GM12878 (cell line): ENCODE measurements around the gene USP5. TPM values are rescaled to one million over a fixed set of nuclear protein-coding genes. Genes with fewer than 3 reads are reported as not detected.

Source experiments
- ATAC-seq: fragments of 200-7000 bp; cut with Tn5 transposase; 3 replicates; pipeline ENCODE4 v1.9.1; 2020; ENCODE audit warnings: mild to moderate bottlenecking, moderate library complexity
- BruUV-seq: library from RNA; stranded (reverse); fragments of 400-500 nt; replicated peaks from 2 replicates; lab custom pipeline; 2021; lab: Mats Ljungman, UMichigan
- CTCF ChIA-PET: fragments of 300-600 bp; sonication (Branson Sonifier 250); formaldehyde crosslinking; extraction: SDS; loops from one replicate; lab custom pipeline; 2021; ENCODE audit warnings: inconsistent platforms; lab: Yijun Ruan, JAX
- POLR2A ChIA-PET: fragments of 350-600 bp; formaldehyde crosslinking; extraction: SDS; loops from one replicate; lab custom pipeline; 2021; ENCODE audit warnings: inconsistent platforms; lab: Charles Lee
- RAD21 ChIA-PET: fragments of 300-600 bp; sonication (Branson Sonifier 250); formaldehyde crosslinking; loops from one replicate; lab custom pipeline; 2023; ENCODE audit warnings: antibody characterized with exemption; ENCODE audit not compliant: unreplicated experiment; lab: Charles Lee
- SMC1A ChIA-PET: fragments of 300-600 bp; sonication (Branson Sonifier 250); formaldehyde crosslinking; loops from one replicate; lab custom pipeline; 2023; ENCODE audit not compliant: unreplicated experiment, uncharacterized antibody; lab: Charles Lee
- DNase-seq: peaks from one replicate; pipeline ENCODE4 v3.0.0-alpha.2; 2011; ENCODE audit warnings: low read depth, low spot score
- FAIRE-seq: peaks from 3 replicates; lab custom pipeline; 2011; peaks lifted over from hg19 to GRCh38; lab: Jason Lieb, UNC
- H2AFZ ChIP-seq: 2 replicates; pipeline ENCODE4 v1.6.0; 2011; ENCODE audit warnings: low read depth, low read length, control low read depth; ENCODE audit not compliant: control insufficient read depth
- H3K27ac ChIP-seq: 2 replicates; pipeline ENCODE4 v1.5.1; 2011; ENCODE audit warnings: control low read depth; ENCODE audit not compliant: control insufficient read depth, insufficient read depth
- H3K27me3 ChIP-seq, 2 experiments: replicated peaks in 1 of 2; 2 replicates each; pipeline versions ENCODE4 v1.6.0 to v1.6.1; 2011; ENCODE audit warnings: low read length in 1 of 2; ENCODE audit not compliant: control insufficient read depth in 2 of 2, insufficient read depth in 2 of 2
- H3K36me3 ChIP-seq, 2 experiments: 2 replicates each; pipeline ENCODE4 v1.5.1; 2011; ENCODE audit warnings: low read length in 1 of 2; ENCODE audit not compliant: control insufficient read depth in 2 of 2, insufficient read depth in 2 of 2
- H3K4me1 ChIP-seq: 2 replicates; pipeline ENCODE4 v1.6.1; 2011; ENCODE audit warnings: mild to moderate bottlenecking, low read length, moderate library complexity, mixed read lengths; ENCODE audit not compliant: control insufficient read depth, insufficient read depth
- H3K4me2 ChIP-seq: 2 replicates; pipeline ENCODE4 v1.6.0; 2011; ENCODE audit warnings: control low read depth; ENCODE audit not compliant: control insufficient read depth, insufficient read depth
- H3K4me3 ChIP-seq: fragments of 200-600 bp; sonication (generic); 2 replicates; pipeline ENCODE4 v1.5.1; 2016
- H3K79me2 ChIP-seq: 2 replicates; pipeline ENCODE4 v1.6.0; 2011; ENCODE audit warnings: low read length; ENCODE audit not compliant: control insufficient read depth, insufficient read depth
- H3K9ac ChIP-seq: 2 replicates; pipeline ENCODE4 v1.8.0; 2011; ENCODE audit warnings: low read length, control low read depth, mixed read lengths; ENCODE audit not compliant: control insufficient read depth, insufficient read depth
- H3K9me3 ChIP-seq: replicated peaks from 3 replicates; pipeline ENCODE4 v1.5.1; 2011; ENCODE audit warnings: mild to moderate bottlenecking, low read length; ENCODE audit not compliant: control insufficient read depth, insufficient read depth
- H4K20me1 ChIP-seq: 2 replicates; pipeline ENCODE4 v1.6.0; 2011; ENCODE audit not compliant: control insufficient read depth, insufficient read depth
- LARP7 ChIP-seq: fragments of 450-650 bp; IDR thresholded peaks from 2 replicates; pipeline ENCODE4 v1.6.1; 2017; ENCODE audit warnings: mild to moderate bottlenecking
- POLR2A ChIP-seq: IDR thresholded peaks from 2 replicates; pipeline ENCODE4 v1.6.1; 2011; ENCODE audit warnings: low read depth, mild to moderate bottlenecking, low read length
- RFX5 ChIP-seq: IDR thresholded peaks from 2 replicates; pipeline ENCODE4 v1.6.1; 2011; ENCODE audit warnings: low read depth, low read length, improper control_type of control experiment
- WGBS: methylation state at CpG from one replicate; pipeline ENCODE4 v1.1.6; 2016; ENCODE audit warnings: low lambda C conversion rate; ENCODE audit not compliant: insufficient replicate concordance, insufficient coverage; ENCODE audit errors: missing lambda C conversion rate; 5-methylcytosine and 5-hydroxymethylcytosine counted together
- in situ Hi-C: fragments of 300-500 bp; cut with MboI; formaldehyde crosslinking; loops from 9 replicates; pipeline ENCODE4 v1.14.3; 2018; ENCODE audit warnings: mixed read lengths
- intact Hi-C: fragments of 100-400 bp; cut with micrococcal nuclease; formaldehyde crosslinking; loops from one replicate; pipeline ENCODE4 v1.14.2; 2022; ENCODE audit not compliant: unreplicated experiment
- polyA plus RNA-seq, 11 experiments: library from polyadenylated mRNA; depleted of rRNA in 4 of 11; unstranded in 6 of 11; stranded (reverse) in 5 of 11; fragments of >200 nt; fragmentation: Nextera tagmentation in 4 of 11; fragmentation: Illumina TruSeq in 1 of 11; extraction: Ambion mirVana in 4 of 11; extraction: Trizol in 1 of 11; gene quantifications; 1 replicate in 1 of 11; 2 replicates in 10 of 11; pipeline versions ENCODE4 v1.2.1 to v1.2.3, GENCODE V29; 2011 to 2016; ENCODE audit warnings: inconsistent platforms in 2 of 11, missing spikeins in 2 of 11, low read depth in 1 of 11
- total RNA-seq, 4 experiments: library from RNA; depleted of rRNA in 3 of 4; stranded (reverse); fragments of >200 nt in 3 of 4; fragmentation: Illumina TruSeq in 1 of 4; extraction: Trizol in 1 of 4; gene quantifications; 2 replicates each; pipeline versions ENCODE4 v1.2.1 to v1.2.3, GENCODE V29; 2013 to 2021

USP5 gene
- total and polyA plus RNA-seq, 10 of the 15 experiments (the other 5 are each of a cell fraction or from before 2014, with no cell fraction given): 2.5 to 124 (median 74.6) TPM

DNA sequence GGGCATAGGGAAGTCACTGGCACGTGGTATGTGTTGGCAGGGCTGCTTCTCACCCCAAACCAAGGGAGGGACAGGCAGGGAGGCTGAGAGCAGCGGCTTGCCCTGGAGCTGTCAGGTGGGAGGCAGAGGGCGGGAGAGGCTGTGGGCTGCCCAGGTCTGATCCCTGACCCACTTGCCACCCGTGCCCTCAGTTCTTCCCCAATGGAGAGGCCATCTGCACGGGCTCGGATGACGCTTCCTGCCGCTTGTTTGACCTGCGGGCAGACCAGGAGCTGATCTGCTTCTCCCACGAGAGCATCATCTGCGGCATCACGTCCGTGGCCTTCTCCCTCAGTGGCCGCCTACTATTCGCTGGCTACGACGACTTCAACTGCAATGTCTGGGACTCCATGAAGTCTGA, 6.6 kb upstream of the USP5 start:
- ChIA-PET RAD21 (interaction anchor here (1.0 kb wide), 1 partner anchor 46 kb away, joined by 3 read pairs; no protein-coding TSS in a partner anchor), SMC1A (interaction anchor here (0.6 kb wide), 1 partner anchor 188 kb away, joined by 3 read pairs; no protein-coding TSS in a partner anchor), CTCF (interaction anchor here (1.4 to 3.0 kb wide), 2 partner anchors 10 to 25 kb away, joined by 4 to 16 read pairs; no protein-coding TSS in a partner anchor), POLR2A (interaction anchor here (0.6 kb wide), 1 partner anchor 11 kb away, joined by 3 read pairs; no protein-coding TSS in a partner anchor)
- DNase-seq: no peak
- in situ Hi-C loops (no loop called here), intact Hi-C loops (no loop called here)
- H3K4me2 ChIP-seq: no peak overlapping the region
- no peak overlapping the region for H2AFZ ChIP-seq
- H3K27me3 ChIP-seq: no peaks in the 10 kb centered on the region
- whole genome bisulfite sequencing: 94% methylated on average over 17 of the region's 17 CpGs
- peaks cover 0 to 11% of the 10 kb centered on the region in 2 experiments; a peak in 3 of 4 replicates for H3K36me3 ChIP-seq
- H4K20me1 ChIP-seq: no peaks in the 10 kb centered on the region
- no TSS peak for BruUV-seq
- H3K27ac ChIP-seq: no peak overlapping the region
- no peaks in the 10 kb centered on the region for H3K9me3 ChIP-seq
- peaks cover 16% of the 10 kb centered on the region for H3K79me2 ChIP-seq
- no peak for FAIRE-seq
- ATAC-seq: no peak
- no peak for TF ChIP-seq LARP7
- peak; percentile 40; the same call in 1 of the 2 replicates for TF ChIP-seq POLR2A
- H3K9ac ChIP-seq: no peak overlapping the region
- peaks cover 19% of the 10 kb centered on the region for H3K4me1 ChIP-seq
- no peak overlapping the region for H3K4me3 ChIP-seq

DNA sequence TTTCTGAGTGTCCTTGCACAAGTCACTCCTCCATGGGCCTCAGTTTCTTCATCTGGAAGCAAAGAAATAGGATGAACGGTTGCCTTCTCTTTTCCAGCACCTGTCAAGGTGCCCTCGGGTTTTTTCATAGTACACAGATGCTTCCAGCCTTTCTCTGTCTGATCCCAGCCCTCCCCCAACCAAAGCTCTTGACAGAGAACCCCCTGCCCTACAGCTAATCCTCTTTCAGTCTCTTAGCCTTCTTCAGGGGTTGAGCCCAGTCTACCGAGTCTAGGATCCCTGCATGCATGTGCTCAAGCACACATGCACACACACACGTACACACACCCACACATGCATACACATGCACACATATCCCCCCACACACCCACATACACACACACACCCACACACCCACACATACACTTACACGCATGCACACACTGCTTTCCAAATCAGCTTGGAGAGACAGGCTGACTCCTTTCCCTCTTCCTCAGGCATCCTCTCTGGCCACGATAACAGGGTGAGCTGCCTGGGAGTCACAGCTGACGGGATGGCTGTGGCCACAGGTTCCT, 5.6 kb upstream of the USP5 start:
- Histone ChIP-seq H3K9me3 (no peaks in the 10 kb centered on the region), H3K27me3 (no peaks in the 10 kb centered on the region), H3K79me2 (peaks cover 23% of the 10 kb centered on the region), H3K4me2 (no peak overlapping the region), H3K27ac (no peak overlapping the region), H3K9ac (no peak overlapping the region), H3K36me3 (peaks cover 0 to 11% of the 10 kb centered on the region in 2 experiments; a peak in 3 of 4 replicates), H3K4me1 (peaks cover 19% of the 10 kb centered on the region), H2AFZ (no peak overlapping the region), H3K4me3 (no peak overlapping the region), H4K20me1 (no peaks in the 10 kb centered on the region)
- ChIA-PET SMC1A (no interaction called here), POLR2A (no interaction called here), CTCF (interaction anchor here (1.1 to 9.9 kb wide), 2 partner anchors 10 to 23 kb away, joined by 4 to 173 read pairs; partner anchors contain the start of genes SPSB2 and TPI1), RAD21 (interaction anchor here (1.0 kb wide), 1 partner anchor 45 kb away, joined by 3 read pairs; no protein-coding TSS in a partner anchor)
- intact Hi-C loops (no loop called here), in situ Hi-C loops (no loop called here)
- DNase-seq: no peak
- no peak for FAIRE-seq
- 86% methylated on average over 7 of the region's 7 CpGs for WGBS
- TF ChIP-seq POLR2A: peak; percentile 46; the same call in 1 of the 2 replicates
- no peak for TF ChIP-seq RFX5
- no peak for ATAC-seq
- BruUV-seq: no TSS peak
